ENCODE results near the gene ZP1.
A peak's percentile ranks its signal among the peaks of the same experiment; 100 is the strongest.

ZP1 gene

DNA sequence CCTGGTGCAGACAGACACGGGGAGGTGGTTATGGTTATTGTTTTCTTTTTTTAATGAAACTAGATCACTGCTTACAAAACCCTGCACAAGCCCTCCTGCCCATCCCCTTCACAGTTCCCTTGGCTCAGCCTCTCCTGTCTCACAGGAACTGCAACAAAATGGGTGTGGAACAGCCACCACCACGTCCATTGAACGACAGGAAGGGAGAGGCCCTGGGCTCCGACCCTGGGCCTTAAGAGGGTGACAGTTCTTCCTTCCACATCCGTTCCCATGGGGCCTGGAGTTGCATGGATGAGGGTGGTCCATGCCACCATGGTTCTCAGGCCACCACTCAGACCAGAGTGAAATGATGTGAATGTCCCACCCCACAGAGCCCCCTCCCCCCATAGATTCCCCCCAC is 23.4 kb downstream of the ZP1 start:
- Histone ChIP-seq H3K79me2 (ENCODE audit: insufficient read depth, low read length) (no peaks in the 10 kb centered on the region), H2AFZ (ENCODE audit: low read length) (no peak overlapping the region), H4K20me1 (ENCODE audit: insufficient read depth, low read length, poor library complexity, severe bottlenecking) (peaks cover 2% of the 10 kb centered on the region), H3K36me3 (ENCODE audit: insufficient read depth, low read length) (peaks cover 22% of the 10 kb centered on the region; the same call in 1 of the 2 replicates), H3K9me2 (replicated peaks; ENCODE audit: low read depth, low read length) (no peaks in the 10 kb centered on the region), H3K9ac (ENCODE audit: low read depth, low read length, poor library complexity, severe bottlenecking) (peak overlapping the region; percentile 40), H3K9me3 (ENCODE audit: insufficient read depth, low read depth, low read length) (no peaks in the 10 kb centered on the region), H3K27me3 (ENCODE audit: insufficient read depth, low read length, poor library complexity, severe bottlenecking) (no peaks in the 10 kb centered on the region), H3K4me2 (ENCODE audit: low read depth, low read length, poor library complexity, severe bottlenecking) (peak overlapping the region; percentile 27), H3F3A (ENCODE audit: low read depth) (no peaks in the 10 kb centered on the region), H3K4me3 (ENCODE audit: low read length, poor library complexity, severe bottlenecking) (no peak overlapping the region), H3K4me1 (ENCODE audit: insufficient read depth, low read length, poor library complexity, severe bottlenecking) (peaks cover 29% of the 10 kb centered on the region)
- TF ChIP-seq, protein P1, sequence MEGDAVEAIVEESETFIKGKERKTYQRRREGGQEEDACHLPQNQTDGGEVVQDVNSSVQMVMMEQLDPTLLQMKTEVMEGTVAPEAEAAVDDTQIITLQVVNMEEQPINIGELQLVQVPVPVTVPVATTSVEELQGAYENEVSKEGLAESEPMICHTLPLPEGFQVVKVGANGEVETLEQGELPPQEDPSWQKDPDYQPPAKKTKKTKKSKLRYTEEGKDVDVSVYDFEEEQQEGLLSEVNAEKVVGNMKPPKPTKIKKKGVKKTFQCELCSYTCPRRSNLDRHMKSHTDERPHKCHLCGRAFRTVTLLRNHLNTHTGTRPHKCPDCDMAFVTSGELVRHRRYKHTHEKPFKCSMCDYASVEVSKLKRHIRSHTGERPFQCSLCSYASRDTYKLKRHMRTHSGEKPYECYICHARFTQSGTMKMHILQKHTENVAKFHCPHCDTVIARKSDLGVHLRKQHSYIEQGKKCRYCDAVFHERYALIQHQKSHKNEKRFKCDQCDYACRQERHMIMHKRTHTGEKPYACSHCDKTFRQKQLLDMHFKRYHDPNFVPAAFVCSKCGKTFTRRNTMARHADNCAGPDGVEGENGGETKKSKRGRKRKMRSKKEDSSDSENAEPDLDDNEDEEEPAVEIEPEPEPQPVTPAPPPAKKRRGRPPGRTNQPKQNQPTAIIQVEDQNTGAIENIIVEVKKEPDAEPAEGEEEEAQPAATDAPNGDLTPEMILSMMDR (conservative IDR thresholded peaks at IDR 0.05; ENCODE audit: low read length): no peak
- TF ChIP-seq EZH2phosphoT487 (IDR thresholded peaks at IDR 0.05; ENCODE audit: borderline replicate concordance): no peak

DNA sequence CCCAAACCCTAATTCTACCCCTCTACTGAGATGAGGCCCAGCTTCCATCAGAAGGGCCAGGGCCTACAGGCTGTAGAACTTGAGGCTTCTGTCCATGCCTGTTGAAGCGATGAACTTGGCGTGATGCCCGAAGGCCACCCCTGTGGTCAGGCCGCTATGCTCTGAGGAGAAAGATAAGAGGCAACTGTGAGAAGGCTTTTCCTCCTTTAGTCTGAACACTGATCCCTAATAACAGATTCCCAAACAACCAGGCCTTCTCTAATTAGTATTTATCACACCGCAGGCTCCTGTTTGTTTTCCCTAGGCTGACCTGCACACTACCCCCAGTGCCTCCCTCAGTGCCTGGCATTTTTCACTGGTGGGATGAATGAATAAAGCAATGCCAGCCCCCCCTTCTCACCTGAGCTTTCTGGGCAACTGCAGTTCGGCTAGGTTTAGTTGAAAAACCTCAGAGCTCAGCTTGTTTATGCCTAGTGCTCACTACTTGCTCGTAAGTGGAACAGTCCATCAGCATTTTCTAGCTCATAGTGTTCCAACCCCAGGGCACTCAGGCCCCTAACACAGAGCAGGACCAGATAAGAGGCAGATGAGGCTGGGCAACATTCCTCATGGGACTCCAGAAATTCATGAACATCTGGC is 23.9 kb downstream of the ZP1 start:
- peak overlapping the region; percentile 42 for H3K4me2 ChIP-seq (ENCODE audit: low read depth, low read length, poor library complexity, severe bottlenecking)
- no peak overlapping the region for H3K4me3 ChIP-seq (ENCODE audit: low read length, poor library complexity, severe bottlenecking)
- peak overlapping the region; percentile 23 for H3K9ac ChIP-seq (ENCODE audit: low read depth, low read length, poor library complexity, severe bottlenecking)
- H3K9me2 ChIP-seq (replicated peaks; ENCODE audit: low read depth, low read length): no peaks in the 10 kb centered on the region
- H3K79me2 ChIP-seq (ENCODE audit: insufficient read depth, low read length): no peaks in the 10 kb centered on the region
- H4K20me1 ChIP-seq (ENCODE audit: insufficient read depth, low read length, poor library complexity, severe bottlenecking): peaks cover 2% of the 10 kb centered on the region
- no peaks in the 10 kb centered on the region for H3K27me3 ChIP-seq (ENCODE audit: insufficient read depth, low read length, poor library complexity, severe bottlenecking)
- H3F3A ChIP-seq (ENCODE audit: low read depth): no peaks in the 10 kb centered on the region
- peaks cover 29% of the 10 kb centered on the region for H3K4me1 ChIP-seq (ENCODE audit: insufficient read depth, low read length, poor library complexity, severe bottlenecking)
- H2AFZ ChIP-seq (ENCODE audit: low read length): no peak overlapping the region
- TF ChIP-seq, protein P1 (conservative IDR thresholded peaks at IDR 0.05; ENCODE audit: low read length): no peak
- TF ChIP-seq EZH2phosphoT487 (IDR thresholded peaks at IDR 0.05; ENCODE audit: borderline replicate concordance): no peak
- no peaks in the 10 kb centered on the region for H3K9me3 ChIP-seq (ENCODE audit: insufficient read depth, low read depth, low read length)
- H3K36me3 ChIP-seq (ENCODE audit: insufficient read depth, low read length): peaks cover 27% of the 10 kb centered on the region; the same call in 1 of the 2 replicates

DNA sequence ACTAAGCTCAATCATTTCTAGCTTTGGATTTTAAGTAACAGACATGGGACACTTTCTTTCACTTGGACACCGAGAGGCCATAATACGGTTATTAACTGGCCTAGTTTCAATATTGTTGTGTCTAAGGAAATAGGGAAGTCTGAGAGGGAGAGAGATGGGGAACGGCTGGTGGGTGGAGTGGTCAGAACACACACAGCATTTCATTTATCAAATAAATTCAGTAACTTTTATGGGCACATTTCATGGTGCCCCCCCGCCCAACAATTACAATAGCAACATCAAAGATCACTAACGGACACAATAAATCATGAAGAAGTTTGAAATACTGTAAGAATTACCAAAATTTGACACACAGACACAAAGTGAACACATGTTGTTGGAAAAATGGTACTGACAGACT is 28.3 kb downstream of the ZP1 start:
- Histone ChIP-seq H3K4me3 (ENCODE audit: low read length, poor library complexity, severe bottlenecking) (no peak overlapping the region), H2AFZ (ENCODE audit: low read length) (no peak overlapping the region), H3K9me2 (replicated peaks; ENCODE audit: low read depth, low read length) (no peaks in the 10 kb centered on the region), H3K4me1 (ENCODE audit: insufficient read depth, low read length, poor library complexity, severe bottlenecking) (peaks cover 21% of the 10 kb centered on the region), H3K9me3 (ENCODE audit: insufficient read depth, low read depth, low read length) (no peaks in the 10 kb centered on the region), H3K36me3 (ENCODE audit: insufficient read depth, low read length) (peaks cover 71% of the 10 kb centered on the region; the same call in 1 of the 2 replicates), H3K79me2 (ENCODE audit: insufficient read depth, low read length) (no peaks in the 10 kb centered on the region; the same call in 1 of the 2 replicates), H3K27me3 (ENCODE audit: insufficient read depth, low read length, poor library complexity, severe bottlenecking) (no peaks in the 10 kb centered on the region), H3F3A (ENCODE audit: low read depth) (peaks cover 4% of the 10 kb centered on the region; the same call in 1 of the 2 replicates), H3K9ac (ENCODE audit: low read depth, low read length, poor library complexity, severe bottlenecking) (no peak overlapping the region), H3K4me2 (ENCODE audit: low read depth, low read length, poor library complexity, severe bottlenecking) (no peak overlapping the region), H4K20me1 (ENCODE audit: insufficient read depth, low read length, poor library complexity, severe bottlenecking) (peaks cover 8% of the 10 kb centered on the region)
- no peak for TF ChIP-seq EZH2phosphoT487 (IDR thresholded peaks at IDR 0.05; ENCODE audit: borderline replicate concordance)
- TF ChIP-seq, protein P1 (conservative IDR thresholded peaks at IDR 0.05; ENCODE audit: low read length): no peak
